Sigmoid colon (tissue), 7 donors: ENCODE data around the gene TCIRG1. TPM values are rescaled to one million over a fixed set of nuclear protein-coding genes. Genes with fewer than 3 reads are reported as not detected.

ENCODE experiments used
- DNase-seq: peaks from one replicate; pipeline ENCODE4 v3.0.0-alpha.2; 2019
- H3K27ac ChIP-seq, 4 donors: fragments of 200-600 bp; sonication (generic); one replicate each; pipeline ENCODE4 v1.5.1; 2016 to 2019; ENCODE audit warnings: mild to moderate bottlenecking in 1 of 4
- H3K27me3 ChIP-seq, 3 donors: fragments of 200-600 bp; sonication (generic); one replicate each; pipeline ENCODE4 v1.5.1; 2019; ENCODE audit warnings: mild to moderate bottlenecking in 1 of 3
- H3K36me3 ChIP-seq, 4 donors: fragments of 200-600 bp; sonication (generic); one replicate each; pipeline ENCODE4 v1.5.1; 2016 to 2019
- H3K4me1 ChIP-seq, 4 donors: fragments of 200-600 bp; sonication (generic); one replicate each; pipeline ENCODE4 v1.5.1; 2017 to 2019
- H3K4me3 ChIP-seq, 4 donors: fragments of 200-600 bp; sonication (generic); one replicate each; pipeline ENCODE4 v1.5.1; 2017 to 2019; ENCODE audit warnings: mild to moderate bottlenecking in 2 of 4, moderate library complexity in 1 of 4
- H3K9me3 ChIP-seq, 4 donors: fragments of 200-600 bp in 3 of 4; sonication (generic) in 3 of 4; one replicate each; pipeline versions ENCODE4 v1.5.1 to v1.6.1; 2013 to 2019
- EP300 ChIP-seq, 4 donors: sonication (generic); formaldehyde crosslinking; IDR thresholded peaks; one replicate each; pipeline ENCODE4 v1.6.1; 2017; ENCODE audit warnings: antibody characterized with exemption in 4 of 4
- POLR2A ChIP-seq, 2 donors: fragments of 450-650 bp; IDR thresholded peaks; one replicate each; pipeline ENCODE4 v1.6.1; 2016; ENCODE audit warnings: antibody characterized with exemption in 2 of 2, mild to moderate bottlenecking in 2 of 2, moderate library complexity in 2 of 2
- POLR2AphosphoS5 ChIP-seq, 4 donors: sonication (generic); formaldehyde crosslinking; IDR thresholded peaks; one replicate each; pipeline ENCODE4 v1.6.1; 2017; ENCODE audit warnings: antibody characterized with exemption in 4 of 4
- WGBS, 2 donors: extraction: QIAGEN DNeasy Blood & Tissue Kit; methylation state at CpG; one replicate each; pipeline ENCODE4 v1.1.7; 2013; 5-methylcytosine and 5-hydroxymethylcytosine counted together
- intact Hi-C: fragments of 100-400 bp; cut with DNase I; formaldehyde crosslinking; loops from one replicate; pipeline ENCODE4 v1.15.1; 2023
- polyA plus RNA-seq, 3 donors: library from polyadenylated mRNA; stranded (reverse); fragments of 200-250 nt; gene quantifications; one replicate each; pipeline ENCODE4 v1.2.3, GENCODE V29; 2013
- total RNA-seq, 4 donors: library from RNA; depleted of rRNA; stranded (reverse); fragments of >200 nt; gene quantifications; one replicate each; pipeline ENCODE4 v1.1.0, GENCODE V29; 2016
- TF ChIP-seq, protein P1 (sequence below), 4 experiments: fragments of 450-650 bp in 3 of 4; fragments of 200-600 bp in 1 of 4; IDR thresholded peaks; one replicate each; pipeline ENCODE4 v1.5.1; 2016 to 2019; ENCODE audit warnings: antibody characterized with exemption in 4 of 4, mild to moderate bottlenecking in 3 of 4, moderate library complexity in 2 of 4
- donor health status: healthy with polysubstance abuse.
- donor health status: Bipolar disorder and iron deficiency.
- donor health status: healthy.

The TCIRG1 gene
- total and polyA plus RNA-seq, 7 donors, result 15.0 to 276 (median 73.9) TPM

DNA sequence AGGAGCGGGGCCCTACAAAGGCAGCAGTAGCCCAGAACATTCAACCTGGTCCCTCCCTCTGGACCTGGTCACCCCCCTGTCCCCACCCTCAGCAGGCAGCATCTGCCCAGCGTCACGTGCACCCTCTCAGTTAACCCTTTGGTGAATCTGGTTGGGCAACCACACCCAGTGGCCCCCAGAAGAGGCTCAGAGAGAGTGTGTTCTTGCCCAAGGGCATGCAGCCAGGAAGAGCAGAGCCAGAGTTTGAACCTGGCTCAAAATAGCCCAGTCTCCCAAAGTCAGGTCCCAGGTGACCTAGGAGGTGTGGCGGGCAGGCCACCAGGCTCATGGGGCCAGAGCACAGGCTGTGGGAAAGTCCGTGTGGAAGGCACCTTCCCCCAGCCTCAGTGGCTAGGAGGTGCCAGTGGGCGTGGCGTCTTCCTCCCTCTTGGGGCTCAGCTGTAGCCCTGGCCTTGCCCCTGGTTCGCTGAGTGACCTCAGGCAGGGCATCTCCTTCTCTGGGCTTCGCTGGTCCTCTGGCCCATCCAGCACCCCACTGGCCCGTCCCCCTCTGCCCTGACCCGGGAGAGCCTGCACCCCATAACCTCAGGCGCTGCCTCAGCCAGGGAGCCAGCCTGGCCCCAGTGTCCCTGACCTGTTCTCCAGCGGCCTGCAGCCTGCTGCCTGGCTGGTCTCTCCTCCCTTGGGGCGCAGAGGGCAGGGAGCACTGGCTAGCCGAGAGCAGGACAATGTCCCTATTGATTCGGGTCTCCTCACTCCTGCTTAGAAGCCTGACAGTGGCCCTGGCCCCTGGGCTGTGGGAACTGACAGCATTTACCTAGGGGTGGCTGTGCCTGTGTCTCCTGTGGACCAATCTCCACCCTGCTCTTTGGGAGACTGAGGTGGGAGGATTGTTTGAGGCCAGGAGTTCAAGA lies 21.7 kb upstream of the TCIRG1 start:
- 51 to 71% methylated on average over 16 of the region's 16 CpGs for WGBS, 2 donors
- peaks cover 0 to 36% (median 27%) of the 10 kb centered on the region in 4 donors for H3K4me1 ChIP-seq
- no peaks in the 10 kb centered on the region for H3K27me3 ChIP-seq
- no peaks in the 10 kb centered on the region for H3K9me3 ChIP-seq
- intact Hi-C loops, result no loop called here
- H3K4me3 ChIP-seq, result no peak overlapping the region
- TF ChIP-seq EP300 (IDR thresholded peaks at IDR 0.05) (no peak), POLR2AphosphoS5 (IDR thresholded peaks at IDR 0.05) (no peak)
- TF ChIP-seq, protein P1, sequence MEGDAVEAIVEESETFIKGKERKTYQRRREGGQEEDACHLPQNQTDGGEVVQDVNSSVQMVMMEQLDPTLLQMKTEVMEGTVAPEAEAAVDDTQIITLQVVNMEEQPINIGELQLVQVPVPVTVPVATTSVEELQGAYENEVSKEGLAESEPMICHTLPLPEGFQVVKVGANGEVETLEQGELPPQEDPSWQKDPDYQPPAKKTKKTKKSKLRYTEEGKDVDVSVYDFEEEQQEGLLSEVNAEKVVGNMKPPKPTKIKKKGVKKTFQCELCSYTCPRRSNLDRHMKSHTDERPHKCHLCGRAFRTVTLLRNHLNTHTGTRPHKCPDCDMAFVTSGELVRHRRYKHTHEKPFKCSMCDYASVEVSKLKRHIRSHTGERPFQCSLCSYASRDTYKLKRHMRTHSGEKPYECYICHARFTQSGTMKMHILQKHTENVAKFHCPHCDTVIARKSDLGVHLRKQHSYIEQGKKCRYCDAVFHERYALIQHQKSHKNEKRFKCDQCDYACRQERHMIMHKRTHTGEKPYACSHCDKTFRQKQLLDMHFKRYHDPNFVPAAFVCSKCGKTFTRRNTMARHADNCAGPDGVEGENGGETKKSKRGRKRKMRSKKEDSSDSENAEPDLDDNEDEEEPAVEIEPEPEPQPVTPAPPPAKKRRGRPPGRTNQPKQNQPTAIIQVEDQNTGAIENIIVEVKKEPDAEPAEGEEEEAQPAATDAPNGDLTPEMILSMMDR (IDR thresholded peaks at IDR 0.05), result no peak
- no peak overlapping the region for H3K27ac ChIP-seq
- H3K36me3 ChIP-seq, result peaks cover 0 to 6% (median 0%) of the 10 kb centered on the region in 4 donors
- no peak for DNase-seq

DNA sequence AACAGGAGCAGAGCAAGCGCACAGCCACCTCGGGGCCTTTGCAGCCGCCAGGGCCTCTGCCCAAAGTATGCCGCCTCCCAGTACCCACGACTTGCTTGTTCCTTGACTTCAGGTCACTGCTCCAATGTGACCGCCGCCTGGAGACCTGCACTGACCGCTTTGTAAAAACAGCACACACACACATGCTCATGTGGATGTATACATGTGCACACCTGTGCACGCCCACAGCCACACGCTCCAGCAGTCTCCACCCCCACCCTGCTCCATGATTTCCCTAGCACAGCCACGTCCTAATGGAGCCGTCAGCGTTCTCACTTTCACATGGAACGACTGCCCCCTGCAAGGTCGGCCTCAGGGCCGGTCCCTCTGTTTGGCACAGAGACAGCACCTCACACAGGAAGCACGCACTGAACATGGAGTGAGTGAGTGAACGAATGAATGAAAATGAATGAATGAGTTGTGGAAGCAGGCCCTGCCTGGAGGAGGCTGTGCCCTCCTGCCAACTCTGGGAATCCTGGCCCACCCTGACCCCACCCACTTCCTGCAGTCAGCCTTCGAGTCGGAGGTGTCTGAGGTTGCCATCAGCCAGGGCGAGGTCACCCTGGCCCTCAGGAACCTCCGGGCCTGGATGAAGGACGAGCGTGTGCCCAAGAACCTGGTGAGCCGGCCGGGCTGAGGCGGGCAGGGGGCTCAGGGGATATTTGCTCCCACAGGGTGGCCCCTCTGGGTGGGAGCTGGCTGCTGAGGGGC lies 20.7 kb upstream of the TCIRG1 start:
- H3K36me3 ChIP-seq, result peaks cover 0 to 6% (median 0%) of the 10 kb centered on the region in 4 donors
- no peak overlapping the region for H3K27ac ChIP-seq
- no peaks in the 10 kb centered on the region for H3K9me3 ChIP-seq
- TF ChIP-seq POLR2AphosphoS5 (IDR thresholded peaks at IDR 0.05) (no peak), EP300 (IDR thresholded peaks at IDR 0.05) (no peak), POLR2A (IDR thresholded peaks at IDR 0.05) (no peak)
- TF ChIP-seq, protein P1 (IDR thresholded peaks at IDR 0.05), result no peak
- peaks cover 0 to 27% (median 18%) of the 10 kb centered on the region in 4 donors for H3K4me1 ChIP-seq
- no peaks in the 10 kb centered on the region for H3K27me3 ChIP-seq
- intact Hi-C loops, result no loop called here
- WGBS, 2 donors, result 73 to 84% methylated on average over 27 of the region's 27 CpGs
- no peak for DNase-seq
- no peak overlapping the region for H3K4me3 ChIP-seq

- Histone ChIP-seq H3K4me1 (peaks cover 0 to 21% (median 13%) of the 10 kb centered on the region in 4 donors), H3K27ac (no peak overlapping the region), H3K4me3 (no peak overlapping the region), H3K36me3 (peaks cover 0 to 6% (median 0%) of the 10 kb centered on the region in 4 donors), H3K9me3 (no peaks in the 10 kb centered on the region), H3K27me3 (no peaks in the 10 kb centered on the region)
- DNase-seq, result no peak
- WGBS, 2 donors, result 91 to 94% methylated on average over 18 of the region's 18 CpGs
- TF ChIP-seq, protein P1 (IDR thresholded peaks at IDR 0.05), result no peak
- no peak for TF ChIP-seq POLR2AphosphoS5 (IDR thresholded peaks at IDR 0.05)
- TF ChIP-seq EP300 (IDR thresholded peaks at IDR 0.05), result no peak
- TF ChIP-seq POLR2A (IDR thresholded peaks at IDR 0.05), result no peak
- intact Hi-C loops, result no loop called here
These were observed 20.1 kb upstream of the TCIRG1 start for GRCh38 chr11:68018730-68019190.

DNA sequence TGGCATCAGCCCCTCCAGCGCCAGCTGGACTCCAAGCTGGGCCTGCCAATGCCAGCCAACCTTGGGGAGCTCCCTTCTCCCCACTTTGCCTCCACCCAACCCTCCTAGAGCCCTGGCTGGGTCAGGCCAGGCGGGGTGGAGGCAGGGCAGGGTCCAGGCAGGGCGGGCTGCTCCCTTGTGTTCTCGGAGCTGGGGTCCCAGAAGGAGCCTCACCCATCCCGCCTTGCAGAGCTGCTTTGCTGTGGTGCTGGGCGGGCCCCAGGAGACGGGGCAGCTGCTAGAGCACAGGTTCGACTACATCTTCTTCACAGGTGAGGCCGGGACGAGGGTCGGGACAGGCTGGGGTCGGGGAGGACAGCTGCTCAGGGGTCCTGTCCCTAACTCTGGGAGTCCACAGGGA lies 19.3 kb upstream of the TCIRG1 start:
- intact Hi-C loops, result no loop called here
- Histone ChIP-seq H3K9me3 (no peaks in the 10 kb centered on the region), H3K4me3 (no peak overlapping the region), H3K27ac (no peak overlapping the region), H3K4me1 (peaks cover 0 to 14% (median 5%) of the 10 kb centered on the region in 4 donors), H3K36me3 (peaks cover 0 to 6% (median 2%) of the 10 kb centered on the region in 4 donors), H3K27me3 (no peaks in the 10 kb centered on the region)
- WGBS, 2 donors, result 87 to 89% methylated on average over 12 of the region's 12 CpGs
- DNase-seq, result no peak
- no peak for TF ChIP-seq EP300 (IDR thresholded peaks at IDR 0.05)
- TF ChIP-seq POLR2AphosphoS5 (IDR thresholded peaks at IDR 0.05), result no peak
- TF ChIP-seq, protein P1 (IDR thresholded peaks at IDR 0.05), result no peak
- no peak for TF ChIP-seq POLR2A (IDR thresholded peaks at IDR 0.05)
